ENCODE data around the gene NTRK3.

Gene NTRK3

DNA sequence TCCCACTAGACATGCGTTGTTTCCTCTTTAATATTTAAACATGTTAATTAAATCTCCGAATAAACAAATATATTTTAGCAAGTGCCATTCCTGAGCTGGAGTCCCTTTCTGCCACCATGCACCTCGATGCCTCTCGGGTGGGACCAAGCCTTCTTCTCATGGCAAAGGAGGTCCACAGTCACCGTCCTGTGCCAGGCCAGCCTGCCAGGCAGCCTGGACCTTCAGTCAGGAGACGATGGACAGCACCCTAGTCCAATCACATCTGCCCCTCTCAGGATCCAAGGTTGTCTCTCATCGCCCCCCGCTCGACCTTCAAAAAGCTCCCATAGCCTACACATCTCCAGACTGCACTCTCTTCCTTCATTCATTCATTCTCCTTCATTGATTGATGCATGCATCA, 22.6 kb downstream of the NTRK3 start:
- no peak for DNase-seq (ENCODE audit: low read depth)
- TF ChIP-seq, protein P1, sequence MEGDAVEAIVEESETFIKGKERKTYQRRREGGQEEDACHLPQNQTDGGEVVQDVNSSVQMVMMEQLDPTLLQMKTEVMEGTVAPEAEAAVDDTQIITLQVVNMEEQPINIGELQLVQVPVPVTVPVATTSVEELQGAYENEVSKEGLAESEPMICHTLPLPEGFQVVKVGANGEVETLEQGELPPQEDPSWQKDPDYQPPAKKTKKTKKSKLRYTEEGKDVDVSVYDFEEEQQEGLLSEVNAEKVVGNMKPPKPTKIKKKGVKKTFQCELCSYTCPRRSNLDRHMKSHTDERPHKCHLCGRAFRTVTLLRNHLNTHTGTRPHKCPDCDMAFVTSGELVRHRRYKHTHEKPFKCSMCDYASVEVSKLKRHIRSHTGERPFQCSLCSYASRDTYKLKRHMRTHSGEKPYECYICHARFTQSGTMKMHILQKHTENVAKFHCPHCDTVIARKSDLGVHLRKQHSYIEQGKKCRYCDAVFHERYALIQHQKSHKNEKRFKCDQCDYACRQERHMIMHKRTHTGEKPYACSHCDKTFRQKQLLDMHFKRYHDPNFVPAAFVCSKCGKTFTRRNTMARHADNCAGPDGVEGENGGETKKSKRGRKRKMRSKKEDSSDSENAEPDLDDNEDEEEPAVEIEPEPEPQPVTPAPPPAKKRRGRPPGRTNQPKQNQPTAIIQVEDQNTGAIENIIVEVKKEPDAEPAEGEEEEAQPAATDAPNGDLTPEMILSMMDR (IDR thresholded peaks at IDR 0.05; ENCODE audit: control insufficient read depth, extremely low read depth, insufficient read depth) = no peak
- H3K4me3 ChIP-seq (ENCODE audit: low read depth, low read length) = no peak overlapping the region

DNA sequence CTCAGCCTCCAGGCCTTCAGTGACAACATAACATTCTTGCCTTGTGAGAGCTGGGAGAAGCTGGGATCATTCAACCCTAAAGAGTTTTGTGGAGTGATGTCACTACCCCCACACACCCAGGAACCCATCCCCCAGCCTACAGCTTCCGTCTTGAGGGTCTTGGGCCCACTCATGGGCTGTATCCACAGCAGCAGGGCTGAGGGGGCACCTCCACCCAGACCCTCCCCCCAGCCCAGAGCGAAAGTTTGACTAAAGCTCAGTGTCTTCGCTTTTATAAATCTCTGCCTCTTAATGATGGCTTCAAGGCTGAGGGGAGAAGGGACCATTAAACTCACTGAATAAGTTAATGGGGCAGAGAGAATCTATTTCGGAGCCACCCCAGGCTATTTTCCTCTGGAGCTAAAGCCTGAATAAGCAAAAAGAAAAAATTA, 23.8 kb downstream of the NTRK3 start:
- DNase-seq (ENCODE audit: low read depth) = no peak
- TF ChIP-seq, protein P1 (IDR thresholded peaks at IDR 0.05; ENCODE audit: control insufficient read depth, extremely low read depth, insufficient read depth) = no peak
- H3K4me3 ChIP-seq (ENCODE audit: low read depth, low read length) = no peak overlapping the region

GRCh38 chr15:88231909-88232644, 24.5 kb downstream of the NTRK3 start:
- TF ChIP-seq, protein P1 (IDR thresholded peaks at IDR 0.05; ENCODE audit: control insufficient read depth, extremely low read depth, insufficient read depth) = no peak
- H3K4me3 ChIP-seq (ENCODE audit: low read depth, low read length) = no peak overlapping the region
- DNase-seq (ENCODE audit: low read depth) = no peak

GRCh38 chr15:88230823-88231222, 25.7 kb downstream of the NTRK3 start:
- DNase-seq (ENCODE audit: low read depth) = no peak
- no peak overlapping the region for H3K4me3 ChIP-seq (ENCODE audit: low read depth, low read length)
- TF ChIP-seq, protein P1 (IDR thresholded peaks at IDR 0.05; ENCODE audit: control insufficient read depth, extremely low read depth, insufficient read depth) = no peak

- DNase-seq (ENCODE audit: low read depth) = no peak
- H3K4me3 ChIP-seq (ENCODE audit: low read depth, low read length) = no peak overlapping the region
- TF ChIP-seq, protein P1 (IDR thresholded peaks at IDR 0.05; ENCODE audit: control insufficient read depth, extremely low read depth, insufficient read depth) = no peak
Measured at GRCh38 chr15:88225461-88225860, 31.1 kb downstream of the NTRK3 start.

DNA sequence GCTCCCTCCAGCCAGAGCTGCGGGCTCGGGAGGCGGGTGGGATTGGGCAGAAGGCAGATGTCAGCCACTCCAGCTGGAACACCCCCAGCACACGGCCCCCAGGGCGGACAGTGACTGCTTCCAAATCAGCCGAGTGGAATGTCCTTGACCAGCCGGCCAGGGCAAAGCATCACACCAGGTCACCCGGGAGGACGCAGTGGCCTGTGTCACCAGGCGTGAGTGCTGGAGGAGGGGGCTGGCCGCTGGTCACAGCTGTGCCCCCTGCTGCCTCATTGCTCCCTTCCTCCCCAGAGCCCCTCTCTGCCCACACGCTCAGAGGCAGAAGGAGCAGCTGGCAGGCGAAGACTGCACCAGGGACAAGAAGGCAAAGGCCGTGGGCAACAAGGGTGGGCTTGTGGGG, 33.5 kb downstream of the NTRK3 start:
- TF ChIP-seq, protein P1 (IDR thresholded peaks at IDR 0.05; ENCODE audit: control insufficient read depth, extremely low read depth, insufficient read depth) = no peak
- H3K4me3 ChIP-seq (ENCODE audit: low read depth, low read length) = no peak overlapping the region
- DNase-seq (ENCODE audit: low read depth) = no peak

GRCh38 chr15:88221836-88222235, 34.7 kb downstream of the NTRK3 start:
- no peak for DNase-seq (ENCODE audit: low read depth)
- TF ChIP-seq, protein P1 (IDR thresholded peaks at IDR 0.05; ENCODE audit: control insufficient read depth, extremely low read depth, insufficient read depth) = no peak
- H3K4me3 ChIP-seq (ENCODE audit: low read depth, low read length) = no peak overlapping the region
